NCI-H146 treated with DMSO at 0.1 percent for 48 hours (cell line): Measurements from ENCODE around the gene TRMT1L.

ENCODE experiments used
- DNase-seq: peaks from one replicate; lab custom pipeline; 2025; ENCODE audit not compliant: unreplicated experiment; lab: John Stamatoyannopoulos, UW

Gene TRMT1L

DNA sequence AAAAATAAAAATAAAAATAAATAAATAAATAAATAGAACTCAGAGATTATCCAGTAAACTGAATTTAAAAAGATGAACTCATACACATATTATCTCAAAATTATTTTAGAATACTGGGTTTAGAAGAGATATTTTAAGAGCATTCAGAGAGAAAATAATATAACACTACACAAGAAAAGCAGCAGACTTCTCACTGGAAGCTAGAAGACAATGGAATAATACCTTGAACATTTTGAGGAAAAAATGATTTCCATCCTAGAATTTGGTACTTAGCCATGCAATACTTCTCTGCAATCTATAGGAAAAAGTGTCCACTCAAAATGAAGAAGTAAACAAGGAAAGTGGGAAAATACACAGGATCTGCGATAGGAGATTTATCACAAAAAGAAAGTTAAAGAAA, 24.2 kb downstream of the TRMT1L start:
- no peak for DNase-seq

DNA sequence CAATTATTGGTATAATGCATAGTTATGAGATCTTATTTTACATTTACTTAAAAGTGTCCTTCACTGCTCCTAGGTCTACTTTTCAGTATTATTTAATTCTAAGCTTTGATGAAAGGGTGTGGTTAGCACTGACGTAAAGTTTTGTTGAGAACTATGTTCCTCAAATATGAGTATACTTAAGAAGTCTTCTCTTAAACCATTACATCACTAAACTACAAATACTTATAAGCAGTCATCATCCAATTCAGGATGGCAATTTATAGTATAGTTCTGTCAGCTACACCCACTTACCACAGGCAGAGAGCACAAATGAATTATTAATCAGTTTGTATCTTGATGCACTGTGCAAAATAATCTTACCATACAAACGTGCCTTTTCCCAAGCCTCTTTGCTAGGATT, 27.0 kb downstream of the TRMT1L start:
- no peak for DNase-seq

DNA sequence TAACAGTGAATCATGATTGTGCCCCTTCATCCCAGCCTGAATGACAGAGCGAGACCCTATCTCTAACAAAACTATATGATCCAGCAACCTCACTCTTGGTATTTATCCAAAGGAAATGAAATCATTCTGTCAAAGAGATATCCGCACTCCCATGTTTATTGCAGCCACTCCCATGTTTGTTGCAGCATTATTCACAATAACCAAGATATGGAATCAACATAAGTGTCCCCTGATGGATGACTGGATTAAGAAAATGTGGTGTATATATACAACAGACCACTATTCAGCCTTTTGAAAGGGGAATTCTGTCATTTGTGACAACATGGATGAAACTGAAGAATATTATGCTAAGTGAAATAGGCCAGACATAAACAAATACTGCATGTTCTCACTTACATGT, 44.4 kb downstream of the TRMT1L start:
- no peak for DNase-seq

DNA sequence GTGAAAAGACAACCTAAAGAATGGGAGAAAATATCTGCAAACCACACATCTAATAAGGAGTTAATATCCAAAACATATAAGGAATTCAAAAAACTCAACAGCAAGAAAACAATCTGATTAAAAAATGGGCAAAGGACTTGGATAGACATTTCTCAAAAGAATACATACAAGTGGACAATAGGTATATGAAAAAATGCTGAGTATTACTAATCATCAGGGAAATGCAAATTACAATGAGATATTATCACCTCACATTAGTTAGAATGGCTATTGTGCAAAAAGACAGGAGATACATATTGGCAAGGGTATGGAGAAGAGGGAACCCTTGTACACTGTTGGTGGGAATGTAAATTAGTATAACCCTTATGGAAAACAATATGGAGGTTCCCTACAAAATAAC, 44.9 kb downstream of the TRMT1L start:
- no peak for DNase-seq

DNA sequence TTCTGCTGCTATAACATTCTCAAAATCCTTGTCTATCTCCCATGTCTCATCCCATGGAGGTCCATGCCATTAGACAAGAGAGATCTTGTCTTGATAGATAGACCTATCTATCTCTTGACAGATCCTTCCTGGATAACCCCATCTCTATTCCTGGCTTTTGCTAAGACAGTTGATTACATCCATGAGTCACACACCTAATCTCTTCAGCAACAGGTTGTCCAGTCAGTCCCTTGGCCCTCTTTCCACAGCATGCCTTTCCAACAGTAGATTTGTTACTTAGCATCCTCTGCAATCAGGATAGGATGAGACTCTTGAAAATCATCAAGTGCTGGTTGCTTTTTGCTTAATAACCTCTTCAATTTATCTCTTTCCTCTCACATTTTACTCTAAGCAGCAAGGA, 46.6 kb downstream of the TRMT1L start:
- no peak for DNase-seq

DNA sequence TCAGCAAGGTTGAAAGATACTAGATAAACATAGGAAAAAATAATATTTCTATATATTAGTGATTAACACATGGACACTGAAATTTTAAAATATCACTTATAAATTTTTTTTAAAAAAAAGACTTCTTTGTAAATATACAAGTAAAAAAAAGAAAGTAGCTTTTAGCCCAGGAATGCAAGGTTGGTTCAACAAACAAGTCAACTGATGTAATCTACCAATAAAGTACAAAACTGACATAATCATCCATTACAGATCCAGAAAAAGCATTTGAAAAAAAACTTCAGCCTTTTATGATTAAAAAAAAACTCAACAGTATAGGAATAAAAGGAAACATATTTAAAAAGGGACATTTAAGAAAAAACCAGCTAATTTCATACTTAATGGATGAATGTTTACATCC, 48.4 kb downstream of the TRMT1L start:
- no peak for DNase-seq

DNA sequence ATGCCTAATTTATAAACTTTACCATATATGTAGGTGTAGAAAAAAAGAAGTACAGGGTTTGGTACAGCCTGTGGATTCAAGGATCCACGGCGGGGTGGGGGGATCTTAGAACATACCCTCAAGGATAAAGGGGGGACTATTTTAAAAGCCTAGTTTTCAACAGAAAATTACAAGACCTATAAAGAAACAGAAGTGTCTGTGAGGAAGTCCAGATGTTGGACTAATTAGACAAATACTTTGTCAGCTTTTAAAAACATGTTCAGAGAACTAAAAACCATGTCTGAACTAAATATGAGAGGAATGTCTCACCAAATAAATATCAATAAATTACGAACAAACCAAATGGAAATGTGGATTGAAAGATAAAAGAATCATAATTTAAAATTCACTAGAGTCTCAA, 51.6 kb downstream of the TRMT1L start:
- DNase-seq, result no peak

DNA sequence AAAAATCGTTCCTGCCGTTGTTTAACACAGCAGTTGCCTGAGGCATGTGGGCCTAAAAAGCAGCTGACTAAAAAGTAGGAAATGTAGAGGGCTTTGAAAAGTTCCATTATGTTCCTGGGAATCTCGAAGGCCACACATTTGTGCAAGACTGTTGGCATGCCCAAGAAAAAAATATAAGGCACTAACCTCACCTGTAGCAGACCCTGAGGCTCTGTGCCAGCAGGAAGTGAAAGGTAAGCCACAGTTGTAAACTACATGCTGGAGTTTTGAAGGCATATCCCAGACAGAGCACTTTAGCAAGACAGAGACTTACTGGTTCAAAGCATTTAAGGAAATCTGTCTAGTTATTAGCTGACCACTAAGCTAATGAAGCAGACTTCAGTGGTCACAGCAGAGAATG, 52.7 kb downstream of the TRMT1L start:
- no peak for DNase-seq

DNA sequence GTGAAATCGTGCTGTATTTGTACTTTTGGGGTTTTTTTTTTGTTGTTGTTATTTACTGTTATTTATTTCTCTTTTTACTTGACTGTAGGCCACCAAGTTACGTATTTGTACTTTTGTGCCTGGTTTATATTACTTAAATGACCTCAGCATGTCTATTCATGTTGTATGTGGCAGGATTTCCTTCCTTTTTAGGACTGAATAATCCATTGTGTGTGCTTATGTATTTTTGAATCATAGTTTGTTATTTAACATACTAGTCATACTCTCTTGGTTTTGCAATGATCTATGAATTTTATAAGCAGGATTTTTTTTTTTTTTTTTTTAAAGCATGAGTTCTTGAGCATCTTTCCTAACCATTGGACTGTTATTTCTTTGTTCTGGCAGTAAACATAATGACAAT, 60.2 kb downstream of the TRMT1L start:
- DNase-seq, result no peak

DNA sequence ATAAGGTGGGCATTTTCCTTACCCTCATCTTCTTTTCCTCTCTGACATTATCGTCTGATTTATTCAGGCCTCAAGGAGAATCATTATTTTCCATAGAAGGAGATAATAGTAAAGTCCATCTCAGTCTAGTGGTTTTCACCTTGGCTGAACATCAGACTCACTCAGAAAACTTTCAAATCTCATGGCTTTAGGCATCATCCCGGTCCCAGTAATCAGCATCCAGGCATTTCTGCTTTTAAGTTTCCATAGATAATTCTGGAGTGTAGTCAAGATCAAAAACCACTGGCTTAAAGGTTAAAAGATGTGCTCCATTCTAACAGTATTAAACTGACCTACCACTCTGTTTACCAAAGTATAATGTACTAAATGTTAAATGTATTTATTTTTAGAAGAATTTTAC, 62.0 kb downstream of the TRMT1L start:
- no peak for DNase-seq

DNA sequence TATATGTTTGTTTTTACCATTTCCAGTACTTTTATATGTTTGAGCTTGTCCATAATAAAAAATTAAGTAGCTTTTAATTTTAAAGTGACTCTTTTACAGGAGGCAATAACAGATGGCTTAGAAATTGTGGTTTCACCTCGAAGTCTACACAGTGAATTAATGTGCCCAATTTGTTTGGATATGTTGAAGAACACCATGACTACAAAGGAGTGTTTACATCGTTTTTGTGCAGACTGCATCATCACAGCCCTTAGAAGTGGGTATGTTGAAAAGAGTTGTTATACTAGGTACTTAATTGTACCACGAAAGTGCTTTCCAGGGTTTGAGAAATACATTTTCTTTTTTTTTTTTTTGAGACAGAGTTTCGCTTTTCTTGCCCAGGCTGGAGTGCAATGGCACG, 65.3 kb downstream of the TRMT1L start:
- no peak for DNase-seq

DNA sequence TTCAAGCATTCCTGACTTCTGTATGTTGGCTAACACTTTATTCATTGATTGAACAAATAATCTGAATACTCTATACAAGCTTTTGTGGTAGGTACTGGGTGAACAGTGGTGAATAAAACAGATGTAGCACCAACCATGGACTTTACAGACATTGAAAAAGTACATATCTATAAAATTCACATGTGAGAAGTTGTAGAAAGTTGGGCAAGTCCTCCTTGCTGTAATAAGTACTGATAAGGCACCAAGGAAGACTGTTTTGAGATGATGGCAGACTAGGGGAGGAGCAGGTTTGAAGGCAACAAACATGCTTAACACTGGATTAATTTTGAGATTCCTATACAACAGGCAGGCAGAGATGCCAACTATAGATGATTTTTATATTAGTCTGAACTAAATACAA, 69.0 kb downstream of the TRMT1L start:
- DNase-seq, result no peak

DNA sequence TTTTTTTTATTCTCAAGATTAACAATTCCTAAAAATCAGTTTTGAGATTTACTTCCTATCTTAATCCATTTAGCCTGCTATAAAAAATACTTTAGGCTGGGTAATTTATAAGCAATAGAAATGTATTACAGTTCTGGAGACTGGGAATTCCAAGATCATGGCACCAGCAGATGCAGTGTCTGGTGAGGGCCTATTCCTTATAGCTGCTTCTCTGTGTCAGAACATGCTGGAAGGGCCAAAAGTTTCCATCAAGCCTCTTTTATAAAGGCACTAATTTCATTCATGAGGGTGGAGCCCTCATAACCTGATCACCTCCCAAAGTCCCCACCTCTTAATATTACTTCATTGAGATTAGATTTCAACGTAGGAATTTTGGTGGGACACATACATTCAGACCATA, 69.7 kb downstream of the TRMT1L start:
- no peak for DNase-seq

DNA sequence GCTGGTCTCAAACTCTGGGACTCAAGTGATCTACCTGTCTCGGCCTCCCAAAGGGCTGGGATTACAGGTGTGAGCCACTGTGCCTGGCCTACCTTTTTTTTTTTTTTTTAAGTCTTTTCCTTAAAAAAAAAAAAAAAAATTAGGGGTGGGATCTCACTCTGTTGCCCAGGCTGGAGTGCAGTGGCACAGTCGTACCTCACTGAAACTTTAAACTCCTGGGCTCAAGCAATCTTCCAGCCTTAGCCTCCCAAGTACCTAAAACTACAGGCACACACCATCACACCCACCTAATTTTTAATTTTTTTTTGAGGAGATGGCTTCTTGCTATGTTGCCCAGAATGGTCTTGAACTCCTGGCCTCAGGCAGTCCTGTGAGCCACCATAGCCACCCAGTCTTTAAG, 72.9 kb downstream of the TRMT1L start:
- DNase-seq, result no peak

DNA sequence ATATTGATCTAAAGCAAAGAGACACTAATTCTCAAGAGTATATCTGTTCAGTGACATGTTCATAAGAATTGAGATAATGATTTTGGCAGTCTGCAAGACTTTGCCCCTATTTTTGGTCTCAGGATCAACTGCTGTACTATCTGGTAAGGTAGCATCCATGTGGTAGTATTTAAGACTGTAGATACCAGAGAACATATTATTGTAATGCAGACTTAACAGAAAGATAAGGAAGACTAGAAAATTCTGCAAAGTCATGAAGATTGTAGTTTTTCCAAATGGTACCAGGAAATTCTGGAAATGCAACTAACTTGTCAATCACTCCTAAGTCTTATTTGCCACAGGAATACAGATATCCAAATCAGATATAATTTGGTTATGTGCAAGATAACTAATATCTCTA, 76.3 kb downstream of the TRMT1L start:
- no peak for DNase-seq

DNA sequence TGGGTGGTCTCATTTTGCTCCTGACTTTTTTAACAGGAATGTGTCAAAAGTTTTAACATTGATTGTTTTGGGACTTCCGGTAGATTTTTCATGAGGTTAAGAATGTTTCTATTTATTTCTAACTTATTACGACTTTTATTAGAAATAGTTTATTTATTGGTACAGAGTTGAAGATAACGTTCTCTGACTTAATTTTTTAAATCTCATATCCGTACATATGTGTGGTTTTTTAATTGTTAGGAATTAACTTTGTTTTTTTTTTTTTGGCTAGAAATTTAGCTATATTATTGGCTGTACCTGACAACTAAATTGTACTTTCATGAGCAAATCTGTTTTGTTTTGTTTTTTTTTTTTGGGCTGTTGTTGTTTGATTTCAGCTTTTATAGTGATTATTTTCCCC, 79.4 kb downstream of the TRMT1L start:
- no peak for DNase-seq

DNA sequence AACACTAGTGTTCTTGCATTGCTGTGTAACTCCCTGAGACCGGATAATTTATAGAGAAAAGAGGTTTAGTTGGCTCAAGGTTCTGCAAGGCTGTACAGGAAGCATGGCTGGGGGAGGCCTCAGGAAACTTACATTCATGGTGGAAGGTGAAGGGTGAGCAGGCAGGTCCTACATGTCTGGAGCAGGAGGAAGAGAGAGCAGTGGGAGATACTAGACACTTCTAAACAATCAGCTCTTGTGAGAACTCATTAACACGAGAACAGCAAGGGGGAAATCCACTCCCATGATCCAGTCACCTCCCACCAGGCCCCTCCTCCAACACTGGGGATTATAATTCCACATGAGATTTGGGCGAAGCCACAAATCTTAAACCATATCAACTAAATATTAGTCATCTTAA, 81.3 kb downstream of the TRMT1L start:
- no peak for DNase-seq

DNA sequence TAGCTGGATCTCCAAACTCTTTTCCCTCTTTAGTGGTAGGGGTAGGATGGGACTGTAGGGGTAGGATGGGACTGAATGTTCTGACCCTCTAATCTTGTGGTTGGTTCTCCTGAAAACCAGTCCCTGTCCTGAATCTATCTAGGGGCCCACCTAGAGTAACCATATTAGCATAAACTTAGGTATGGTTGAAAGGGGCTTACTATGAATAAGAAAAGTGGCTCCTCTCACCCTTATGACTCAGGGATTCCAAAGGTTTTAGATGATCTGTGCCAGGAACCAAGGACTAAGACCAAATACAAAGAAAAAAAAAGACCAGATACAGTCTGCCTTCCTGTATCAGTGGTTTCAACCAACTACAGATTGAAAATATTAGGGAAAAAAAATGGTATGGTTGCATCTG, 82.4 kb downstream of the TRMT1L start:
- no peak for DNase-seq

DNA sequence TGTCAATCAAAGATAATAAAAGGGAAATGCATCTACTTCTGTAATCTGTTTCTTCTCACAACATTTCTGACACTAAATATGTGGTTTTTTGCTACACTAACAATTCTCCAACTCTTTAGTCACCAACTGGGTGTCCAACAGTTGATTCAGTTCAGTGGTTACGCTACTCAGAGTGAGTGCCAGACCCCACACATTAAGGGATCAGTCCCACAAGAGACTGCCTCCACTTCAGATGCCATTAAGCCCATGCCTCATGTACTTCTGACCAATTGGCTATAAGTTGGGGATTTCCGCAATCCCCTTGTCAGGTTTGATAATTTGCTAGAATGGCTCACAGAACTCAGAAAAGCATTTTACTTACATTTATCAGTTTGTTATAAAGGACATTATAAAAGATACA, 83.0 kb downstream of the TRMT1L start:
- DNase-seq, result no peak

DNA sequence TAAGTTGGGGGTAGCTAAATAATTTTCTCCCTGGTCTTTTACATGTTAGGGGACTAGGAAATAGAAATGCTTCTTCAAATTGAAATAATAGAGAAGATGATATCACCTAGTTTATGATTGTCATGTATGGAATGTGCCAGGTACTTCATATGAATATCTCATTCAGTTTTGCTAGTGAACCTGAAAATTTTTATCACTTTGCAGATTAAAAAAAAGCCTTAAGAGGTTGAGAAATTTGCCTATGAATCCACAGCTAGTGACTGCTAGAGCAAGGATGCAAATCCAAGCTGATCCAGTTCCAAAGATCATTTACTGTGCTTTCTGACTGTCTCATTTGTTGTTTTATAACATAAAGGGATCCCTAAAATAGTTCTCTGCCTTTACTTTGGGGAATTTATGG, 86.7 kb downstream of the TRMT1L start:
- DNase-seq, result no peak

DNA sequence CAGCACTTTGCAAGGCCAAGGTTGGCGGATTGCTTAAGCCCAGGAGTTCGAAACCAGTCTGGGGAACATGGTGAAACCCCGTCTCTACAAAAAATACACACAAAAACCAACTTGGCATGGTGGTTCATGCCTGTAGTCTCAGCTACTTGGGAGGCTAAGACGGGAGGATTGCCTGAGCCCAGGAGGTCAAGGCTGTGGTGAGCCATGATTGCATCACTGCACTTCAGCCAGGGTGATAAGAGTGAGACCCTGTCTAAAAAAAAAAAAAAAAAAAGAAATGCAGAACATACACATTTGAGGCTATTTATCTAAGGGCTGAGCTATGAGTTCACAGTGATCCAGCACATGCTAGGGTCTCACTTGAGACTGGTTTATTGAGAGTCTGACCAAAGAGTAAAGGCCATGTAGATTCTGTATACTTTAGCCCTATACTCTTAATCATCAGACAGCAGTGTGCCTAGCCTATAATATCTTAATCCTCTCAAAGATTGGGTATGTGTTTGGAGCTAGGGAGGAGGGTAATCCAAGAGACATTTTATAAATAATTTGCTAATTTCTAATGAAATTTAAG, 87.5 kb downstream of the TRMT1L start:
- no peak for DNase-seq

DNA sequence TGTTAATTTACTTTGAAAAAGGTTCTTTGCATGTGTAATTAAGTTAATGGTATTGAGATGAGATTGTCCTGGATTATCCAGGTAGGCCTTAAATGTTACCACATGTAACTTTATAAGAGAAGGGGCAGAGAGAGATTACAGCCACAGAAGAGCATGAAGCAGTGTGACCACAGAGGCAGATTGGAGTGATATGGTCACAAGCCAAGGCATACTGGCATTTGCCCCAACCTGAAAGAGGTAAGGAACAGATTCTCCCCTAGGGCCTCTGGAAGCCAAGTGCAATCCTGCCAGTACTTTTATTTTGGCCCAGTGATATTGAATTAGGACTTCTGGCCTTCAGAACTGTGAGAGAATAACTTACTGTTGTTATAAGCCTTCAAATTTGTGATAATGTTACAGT, 88.4 kb downstream of the TRMT1L start:
- no peak for DNase-seq
